ENCODE measurements around the gene GREB1.

GREB1 gene

GRCh38 chr2:11582612-11582861, 48.7 kb downstream of the GREB1 start:
- DNase-seq = no peak

GRCh38 chr2:11582862-11583752, 49.3 kb downstream of the GREB1 start:
- DNase-seq = peak; percentile 53

- peak; percentile 46 for DNase-seq
Measured at GRCh38 chr2:11583840-11584524, 50.1 kb downstream of the GREB1 start.

GRCh38 chr2:11584525-11585056, 50.7 kb downstream of the GREB1 start:
- DNase-seq = no peak

- no peak for DNase-seq
Measured at GRCh38 chr2:11585071-11585470, 51.2 kb downstream of the GREB1 start.

- no peak for DNase-seq
Measured at GRCh38 chr2:11588228-11589110, 54.6 kb downstream of the GREB1 start.

GRCh38 chr2:11589316-11589940, 55.6 kb downstream of the GREB1 start:
- no peak for DNase-seq

- no peak for DNase-seq
Measured at GRCh38 chr2:11590193-11590592, 56.3 kb downstream of the GREB1 start.

GRCh38 chr2:11591091-11591490, 57.2 kb downstream of the GREB1 start:
- DNase-seq = no peak

GRCh38 chr2:11592671-11593574, 59.1 kb downstream of the GREB1 start:
- DNase-seq = no peak

- no peak for DNase-seq
Measured at GRCh38 chr2:11596801-11597200, 63.0 kb downstream of the GREB1 start.

GRCh38 chr2:11597538-11598225, 63.8 kb downstream of the GREB1 start:
- no peak for DNase-seq

- no peak for DNase-seq
Measured at GRCh38 chr2:11598228-11598731, 64.4 kb downstream of the GREB1 start.

GRCh38 chr2:11602563-11603204, 68.8 kb downstream of the GREB1 start:
- no peak for DNase-seq

GRCh38 chr2:11610624-11611242, 76.9 kb downstream of the GREB1 start:
- no peak for DNase-seq

- DNase-seq = no peak
Measured at GRCh38 chr2:11611251-11611650, 77.4 kb downstream of the GREB1 start.

GRCh38 chr2:11612553-11613215, 78.8 kb downstream of the GREB1 start:
- DNase-seq = no peak

GRCh38 chr2:11613297-11613696, 79.5 kb downstream of the GREB1 start:
- no peak for DNase-seq

- DNase-seq = no peak
Measured at GRCh38 chr2:11615209-11615608, 81.4 kb downstream of the GREB1 start.

Measured in activated T-cell treated with anti-CD3 and anti-CD28 coated beads, Interleukin-2, amount 50 U/mL, for 1 hour (primary cell).